HCT116 (cell line): ENCODE results near the gene TP53AIP1. TPM values are rescaled to one million over a fixed set of nuclear protein-coding genes. Genes with fewer than 3 reads are reported as not detected.

Experiments
- ATAC-seq: fragments of 200-7000 bp; cut with Tn5 transposase; 2 replicates; pipeline ENCODE4 v1.9.1; 2020; ENCODE audit warnings: mild to moderate bottlenecking, moderate library complexity
- BruUV-seq: library from RNA; stranded (reverse); fragments of 400-500 nt; replicated peaks from 2 replicates; lab custom pipeline; 2021; lab: Mats Ljungman, UMichigan
- CTCF ChIA-PET: fragments of 300-600 bp; sonication (Branson Sonifier 250); formaldehyde crosslinking; loops from one replicate; lab custom pipeline; 2021; ENCODE audit warnings: antibody characterized with exemption; lab: Charles Lee
- POLR2A ChIA-PET: fragments of 300-600, 350-600 bp; sonication (Branson Sonifier 250); formaldehyde crosslinking; loops from one replicate; lab custom pipeline; 2021; ENCODE audit warnings: antibody characterized with exemption; lab: Charles Lee
- RAD21 ChIA-PET, 2 experiments: fragments of 300-600 bp; sonication (Branson Sonifier 250); formaldehyde crosslinking; loops; one replicate each; lab custom pipeline; 2023; ENCODE audit warnings: low total read pairs in 2 of 2; ENCODE audit not compliant: uncharacterized antibody in 2 of 2, unreplicated experiment in 2 of 2, low non-redundant PET in 1 of 2; lab: Charles Lee
- DNase-seq: peaks from one replicate; pipeline ENCODE4 v3.0.0-alpha.2; 2010; ENCODE audit warnings: low read depth, low spot score
- H2AFZ ChIP-seq: fragments of 200-600 bp; shearing (Covaris generic), sonication (generic); 2 replicates; pipeline ENCODE4 v1.6.1; 2017; ENCODE audit warnings: low read depth, mixed run types, mixed read lengths, antibody characterized with exemption, low read length; ENCODE audit not compliant: poor library complexity, severe bottlenecking
- H3K27ac ChIP-seq: 2 replicates; pipeline ENCODE4 v1.5.1; 2012; ENCODE audit warnings: low read depth, low read length
- H3K27me3 ChIP-seq: fragments of 200-600 bp; sonication (generic); 2 replicates; pipeline ENCODE4 v1.6.1; 2016; ENCODE audit warnings: mixed run types, low read length, mixed read lengths; ENCODE audit not compliant: insufficient read depth
- H3K36me3 ChIP-seq, 2 experiments: fragments of 200-500 bp in 1 of 2; fragments of 200-600 bp in 1 of 2; sonication (Bioruptor generic) in 1 of 2; sonication (generic) in 1 of 2; 2 replicates each; pipeline versions ENCODE4 v1.5.1 to v1.6.1; 2014 to 2016; ENCODE audit warnings: low read length in 2 of 2, inconsistent platforms in 1 of 2, mixed read lengths in 1 of 2, mixed run types in 1 of 2; ENCODE audit not compliant: insufficient read depth in 2 of 2, control insufficient read depth in 1 of 2
- H3K4me1 ChIP-seq, 2 experiments: fragments of 200-600 bp in 1 of 2; sonication (generic) in 1 of 2; 2 replicates each; pipeline versions ENCODE4 v1.5.1 to v1.6.1; 2012 to 2017; ENCODE audit warnings: low read length in 2 of 2, inconsistent platforms in 1 of 2, mild to moderate bottlenecking in 1 of 2, mixed read lengths in 1 of 2, mixed run types in 1 of 2, moderate library complexity in 1 of 2; ENCODE audit not compliant: insufficient read depth in 2 of 2, control insufficient read depth in 1 of 2
- H3K4me2 ChIP-seq: fragments of 200-600 bp; sonication (generic); 2 replicates; pipeline ENCODE4 v1.6.1; 2017; ENCODE audit warnings: mixed run types, low read length, mixed read lengths
- H3K4me3 ChIP-seq, 2 experiments: fragments of 200-600 bp in 1 of 2; sonication (generic) in 1 of 2; replicated peaks in 1 of 2; 2 replicates each; pipeline ENCODE4 v1.5.1; 2011 to 2016; ENCODE audit warnings: low read length in 2 of 2, control low read depth in 1 of 2, low read depth in 1 of 2, mild to moderate bottlenecking in 1 of 2, mixed read lengths in 1 of 2, mixed run types in 1 of 2
- H3K79me2 ChIP-seq: fragments of 200-600 bp; sonication (generic); 2 replicates; pipeline ENCODE4 v1.6.1; 2017; ENCODE audit warnings: mild to moderate bottlenecking, mixed run types, low read length, moderate library complexity, mixed read lengths; ENCODE audit not compliant: insufficient read depth
- H3K9ac ChIP-seq: fragments of 200-600 bp; sonication (generic); 2 replicates; pipeline ENCODE4 v1.6.1; 2016; ENCODE audit warnings: low read length, mixed read lengths
- H3K9me2 ChIP-seq: fragments of 200-600 bp; sonication (generic), shearing (Covaris generic); 2 replicates; pipeline ENCODE4 v1.6.1; 2017; ENCODE audit warnings: mixed run types, mild to moderate bottlenecking, moderate library complexity; ENCODE audit not compliant: insufficient read depth
- H3K9me3 ChIP-seq, 2 experiments: fragments of 200-500 bp in 1 of 2; fragments of 200-600 bp in 1 of 2; sonication (Bioruptor generic) in 1 of 2; sonication (generic) in 1 of 2; 2 replicates each; pipeline ENCODE4 v1.6.1; 2014 to 2017; ENCODE audit warnings: low read length in 2 of 2, mixed read lengths in 2 of 2, inconsistent platforms in 1 of 2, low read depth in 1 of 2, mild to moderate bottlenecking in 1 of 2, mixed run types in 1 of 2, moderate library complexity in 1 of 2; ENCODE audit not compliant: control insufficient read depth in 1 of 2, insufficient read depth in 1 of 2
- H4K20me1 ChIP-seq: fragments of 200-600 bp; sonication (generic), shearing (Covaris generic); 2 replicates; pipeline ENCODE4 v1.6.1; 2017; ENCODE audit warnings: mixed run types, mild to moderate bottlenecking, moderate library complexity; ENCODE audit not compliant: insufficient read depth
- CEBPB ChIP-seq: IDR thresholded peaks from 2 replicates; pipeline ENCODE4 v1.6.1; 2012; ENCODE audit warnings: low read depth
- ELF1 ChIP-seq: IDR thresholded peaks from 2 replicates; pipeline ENCODE4 v1.6.1; 2012; ENCODE audit warnings: low read depth, borderline replicate concordance
- EZH2phosphoT487 ChIP-seq: fragments of 200-600 bp; IDR thresholded peaks from 2 replicates; pipeline ENCODE4 v1.6.1; 2018; ENCODE audit warnings: antibody characterized with exemption, borderline replicate concordance
- FOSL1 ChIP-seq: IDR thresholded peaks from 2 replicates; pipeline ENCODE4 v1.6.1; 2012; ENCODE audit warnings: low read depth
- JUND ChIP-seq: IDR thresholded peaks from 2 replicates; pipeline ENCODE4 v1.6.1; 2012
- SIN3A ChIP-seq: IDR thresholded peaks from 2 replicates; pipeline ENCODE4 v1.6.1; 2012; ENCODE audit warnings: low read depth
- SRF ChIP-seq: IDR thresholded peaks from 2 replicates; pipeline ENCODE4 v1.6.1; 2012; ENCODE audit warnings: low read depth
- TCF7L2 ChIP-seq: IDR thresholded peaks from 2 replicates; pipeline ENCODE4 v1.7.0; 2011; ENCODE audit warnings: borderline replicate concordance, inconsistent platforms; ENCODE audit not compliant: insufficient read depth, insufficient read length; ENCODE audit errors: extremely low read depth
- ZFX ChIP-seq: fragments of 450-650 bp; IDR thresholded peaks from 2 replicates; pipeline ENCODE4 v1.6.1; 2017
- ZNF274 ChIP-seq: fragments of 200-500 bp; sonication (Bioruptor generic); IDR thresholded peaks from 2 replicates; pipeline ENCODE4 v1.6.1; 2014; ENCODE audit warnings: mild to moderate bottlenecking, low read depth, low read length, inconsistent platforms
- intact Hi-C: fragments of 100-400 bp; cut with micrococcal nuclease; formaldehyde crosslinking; loops from 2 replicates; pipeline ENCODE4 v1.10.0; 2022
- total RNA-seq: library from RNA; stranded (reverse); gene quantifications from one replicate; pipeline ENCODE4 v1.2.1, GENCODE V29; 2021; ENCODE audit not compliant: unreplicated experiment
- TF ChIP-seq, protein P1 (sequence below): IDR thresholded peaks from 2 replicates; pipeline ENCODE4 v1.6.1; 2012
- TF ChIP-seq, protein P2 (sequence below): IDR thresholded peaks from 2 replicates; pipeline ENCODE4 v1.6.1; 2012
- TF ChIP-seq, protein P3 (sequence below), 3 experiments: fragments of 200-600 bp in 1 of 3; sonication (generic) in 1 of 3; IDR thresholded peaks in 2 of 3; conservative IDR thresholded peaks in 1 of 3; 2 replicates each; pipeline ENCODE4 v1.5.1; 2012 to 2017; ENCODE audit warnings: low read depth in 2 of 3, low read length in 2 of 3, antibody characterized with exemption in 1 of 3, borderline replicate concordance in 1 of 3, control low read depth in 1 of 3, mild to moderate bottlenecking in 1 of 3, mixed read lengths in 1 of 3, mixed run types in 1 of 3, moderate library complexity in 1 of 3; ENCODE audit not compliant: insufficient read depth in 1 of 3
- TF ChIP-seq, protein P4 (sequence below): IDR thresholded peaks from 2 replicates; pipeline ENCODE4 v1.6.1; 2011; ENCODE audit warnings: mild to moderate bottlenecking, low read length, moderate library complexity; ENCODE audit not compliant: insufficient replicate concordance; ENCODE audit errors: extremely low read depth

The TP53AIP1 gene
- total RNA-seq, 1 experiment from 2014 or later, result 0.15 TPM

DNA sequence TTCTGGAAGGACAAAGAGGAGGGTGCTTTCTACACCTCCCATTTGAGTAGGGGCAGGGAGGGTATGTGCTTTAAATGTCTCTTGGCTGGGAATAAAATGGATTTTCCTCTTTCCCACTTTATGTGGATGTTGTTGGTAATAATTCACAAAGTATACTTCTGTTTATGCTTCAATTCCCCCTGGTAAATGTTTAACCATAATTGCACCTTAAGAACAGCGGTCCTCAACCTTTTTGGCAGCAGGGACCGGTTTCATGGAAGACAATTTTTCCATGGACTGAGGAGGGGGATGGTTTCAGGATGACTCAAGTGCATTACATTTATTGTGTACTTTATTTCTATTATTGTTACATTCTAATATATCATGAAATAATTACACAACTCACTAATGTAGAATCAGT lies 4.0 kb upstream of the TP53AIP1 start:
- TF ChIP-seq, protein P1, sequence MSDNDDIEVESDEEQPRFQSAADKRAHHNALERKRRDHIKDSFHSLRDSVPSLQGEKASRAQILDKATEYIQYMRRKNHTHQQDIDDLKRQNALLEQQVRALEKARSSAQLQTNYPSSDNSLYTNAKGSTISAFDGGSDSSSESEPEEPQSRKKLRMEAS, result no peak
- TF ChIP-seq CEBPB (no peak), EZH2phosphoT487 (no peak), ZFX (no peak), SRF (no peak), ZNF274 (no peak), FOSL1 (no peak), SIN3A (no peak), ELF1 (no peak), TCF7L2 (no peak), JUND (no peak)
- TF ChIP-seq, protein P2, sequence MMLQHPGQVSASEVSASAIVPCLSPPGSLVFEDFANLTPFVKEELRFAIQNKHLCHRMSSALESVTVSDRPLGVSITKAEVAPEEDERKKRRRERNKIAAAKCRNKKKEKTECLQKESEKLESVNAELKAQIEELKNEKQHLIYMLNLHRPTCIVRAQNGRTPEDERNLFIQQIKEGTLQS, result no peak
- TF ChIP-seq, protein P3, sequence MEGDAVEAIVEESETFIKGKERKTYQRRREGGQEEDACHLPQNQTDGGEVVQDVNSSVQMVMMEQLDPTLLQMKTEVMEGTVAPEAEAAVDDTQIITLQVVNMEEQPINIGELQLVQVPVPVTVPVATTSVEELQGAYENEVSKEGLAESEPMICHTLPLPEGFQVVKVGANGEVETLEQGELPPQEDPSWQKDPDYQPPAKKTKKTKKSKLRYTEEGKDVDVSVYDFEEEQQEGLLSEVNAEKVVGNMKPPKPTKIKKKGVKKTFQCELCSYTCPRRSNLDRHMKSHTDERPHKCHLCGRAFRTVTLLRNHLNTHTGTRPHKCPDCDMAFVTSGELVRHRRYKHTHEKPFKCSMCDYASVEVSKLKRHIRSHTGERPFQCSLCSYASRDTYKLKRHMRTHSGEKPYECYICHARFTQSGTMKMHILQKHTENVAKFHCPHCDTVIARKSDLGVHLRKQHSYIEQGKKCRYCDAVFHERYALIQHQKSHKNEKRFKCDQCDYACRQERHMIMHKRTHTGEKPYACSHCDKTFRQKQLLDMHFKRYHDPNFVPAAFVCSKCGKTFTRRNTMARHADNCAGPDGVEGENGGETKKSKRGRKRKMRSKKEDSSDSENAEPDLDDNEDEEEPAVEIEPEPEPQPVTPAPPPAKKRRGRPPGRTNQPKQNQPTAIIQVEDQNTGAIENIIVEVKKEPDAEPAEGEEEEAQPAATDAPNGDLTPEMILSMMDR (IDR thresholded peaks at IDR 0.05 in 2 of 3, conservative IDR thresholded peaks at IDR 0.05 in 1 of 3; ENCODE audit: borderline replicate concordance in 1 of 3, insufficient read depth in 1 of 3, low read depth in 2 of 3, low read length in 2 of 3), result no peak
- TF ChIP-seq, protein P4, sequence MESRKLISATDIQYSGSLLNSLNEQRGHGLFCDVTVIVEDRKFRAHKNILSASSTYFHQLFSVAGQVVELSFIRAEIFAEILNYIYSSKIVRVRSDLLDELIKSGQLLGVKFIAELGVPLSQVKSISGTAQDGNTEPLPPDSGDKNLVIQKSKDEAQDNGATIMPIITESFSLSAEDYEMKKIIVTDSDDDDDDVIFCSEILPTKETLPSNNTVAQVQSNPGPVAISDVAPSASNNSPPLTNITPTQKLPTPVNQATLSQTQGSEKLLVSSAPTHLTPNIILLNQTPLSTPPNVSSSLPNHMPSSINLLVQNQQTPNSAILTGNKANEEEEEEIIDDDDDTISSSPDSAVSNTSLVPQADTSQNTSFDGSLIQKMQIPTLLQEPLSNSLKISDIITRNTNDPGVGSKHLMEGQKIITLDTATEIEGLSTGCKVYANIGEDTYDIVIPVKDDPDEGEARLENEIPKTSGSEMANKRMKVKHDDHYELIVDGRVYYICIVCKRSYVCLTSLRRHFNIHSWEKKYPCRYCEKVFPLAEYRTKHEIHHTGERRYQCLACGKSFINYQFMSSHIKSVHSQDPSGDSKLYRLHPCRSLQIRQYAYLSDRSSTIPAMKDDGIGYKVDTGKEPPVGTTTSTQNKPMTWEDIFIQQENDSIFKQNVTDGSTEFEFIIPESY, result no peak
- Histone ChIP-seq H3K9ac (no peak overlapping the region), H3K79me2 (no peaks in the 10 kb centered on the region), H3K27me3 (no peaks in the 10 kb centered on the region), H3K36me3 (no peaks in the 10 kb centered on the region), H3K27ac (no peak overlapping the region), H3K4me1 (no peaks in the 10 kb centered on the region), H3K9me3 (no peaks in the 10 kb centered on the region), H3K4me3 (no peak overlapping the region), H3K4me2 (no peak overlapping the region), H4K20me1 (no peaks in the 10 kb centered on the region), H3K9me2 (no peaks in the 10 kb centered on the region), H2AFZ (no peak overlapping the region)
- intact Hi-C loops, result no loop called here
- ChIA-PET CTCF (no interaction called here), POLR2A (no interaction called here), RAD21 (no interaction called here)
- BruUV-seq, result no TSS peak
- no peak for ATAC-seq
- DNase-seq, result no peak
